Glutamatergic neuron (in vitro differentiated cells): ENCODE results near the gene PSD2. TPM values are rescaled to one million over a fixed set of nuclear protein-coding genes. Genes with fewer than 3 reads are reported as not detected.

Experiments
- DNase-seq: peaks from one replicate; pipeline ENCODE4 v3.0.0; 2022
- H3K27ac Mint-ChIP-seq: one replicate; pipeline ENCODE4 v1.8.0; 2020; ENCODE audit warnings: mild to moderate bottlenecking, mixed read lengths, inconsistent platforms; ENCODE audit not compliant: unreplicated experiment
- H3K27me3 Mint-ChIP-seq: one replicate; pipeline ENCODE4 v1.8.0; 2020; ENCODE audit warnings: mild to moderate bottlenecking, moderate library complexity, mixed read lengths, inconsistent platforms; ENCODE audit not compliant: unreplicated experiment
- H3K36me3 Mint-ChIP-seq: one replicate; pipeline ENCODE4 v1.8.0; 2020; ENCODE audit warnings: mild to moderate bottlenecking, mixed read lengths, inconsistent platforms; ENCODE audit not compliant: unreplicated experiment
- H3K4me1 Mint-ChIP-seq: one replicate; pipeline ENCODE4 v1.8.0; 2020; ENCODE audit warnings: mild to moderate bottlenecking, low read depth, mixed read lengths, inconsistent platforms; ENCODE audit not compliant: unreplicated experiment
- H3K4me3 Mint-ChIP-seq: one replicate; pipeline ENCODE4 v1.8.0; 2020; ENCODE audit warnings: mild to moderate bottlenecking, mixed read lengths, inconsistent platforms; ENCODE audit not compliant: unreplicated experiment
- H3K9me3 Mint-ChIP-seq: one replicate; pipeline ENCODE4 v1.8.0; 2020; ENCODE audit warnings: mild to moderate bottlenecking, moderate library complexity, mixed read lengths, inconsistent platforms; ENCODE audit not compliant: unreplicated experiment
- CTCF ChIP-seq: fragments of 200-600 bp; sonication (generic); IDR thresholded peaks from one replicate; pipeline ENCODE4 v1.5.0; 2021; ENCODE audit not compliant: partially characterized antibody, unreplicated experiment
- total RNA-seq: library from RNA; stranded (reverse); fragmentation: NEBNext Ultra II Directional; extraction: Animal tissue kit (Norgen Biotek cat#: 25700); gene quantifications from one replicate; pipeline ENCODE4 v1.2.1, GENCODE V29; 2021; ENCODE audit not compliant: unreplicated experiment

PSD2 gene
- total RNA-seq, 1 donor from 2014 or later = 2.3 TPM

- H3K4me1 Mint-ChIP-seq = peaks cover 1% of the 10 kb centered on the region
- no peak for TF ChIP-seq CTCF
- H3K36me3 Mint-ChIP-seq = no peaks in the 10 kb centered on the region
- no peak overlapping the region for H3K4me3 Mint-ChIP-seq
- DNase-seq = no peak
- H3K27ac Mint-ChIP-seq = no peak overlapping the region
- H3K27me3 Mint-ChIP-seq = peaks cover 27% of the 10 kb centered on the region
- peaks cover 4% of the 10 kb centered on the region for H3K9me3 Mint-ChIP-seq
Observed at GRCh38 chr5:139851558-139851957, 56.0 kb downstream of the PSD2 start.

- H3K9me3 Mint-ChIP-seq = peaks cover 4% of the 10 kb centered on the region
- peaks cover 24% of the 10 kb centered on the region for H3K27me3 Mint-ChIP-seq
- no peak overlapping the region for H3K27ac Mint-ChIP-seq
- no peaks in the 10 kb centered on the region for H3K36me3 Mint-ChIP-seq
- H3K4me3 Mint-ChIP-seq = no peak overlapping the region
- no peak for TF ChIP-seq CTCF
- peaks cover 1% of the 10 kb centered on the region for H3K4me1 Mint-ChIP-seq
- DNase-seq = no peak
Observed at GRCh38 chr5:139852696-139853095, 57.1 kb downstream of the PSD2 start.

DNA sequence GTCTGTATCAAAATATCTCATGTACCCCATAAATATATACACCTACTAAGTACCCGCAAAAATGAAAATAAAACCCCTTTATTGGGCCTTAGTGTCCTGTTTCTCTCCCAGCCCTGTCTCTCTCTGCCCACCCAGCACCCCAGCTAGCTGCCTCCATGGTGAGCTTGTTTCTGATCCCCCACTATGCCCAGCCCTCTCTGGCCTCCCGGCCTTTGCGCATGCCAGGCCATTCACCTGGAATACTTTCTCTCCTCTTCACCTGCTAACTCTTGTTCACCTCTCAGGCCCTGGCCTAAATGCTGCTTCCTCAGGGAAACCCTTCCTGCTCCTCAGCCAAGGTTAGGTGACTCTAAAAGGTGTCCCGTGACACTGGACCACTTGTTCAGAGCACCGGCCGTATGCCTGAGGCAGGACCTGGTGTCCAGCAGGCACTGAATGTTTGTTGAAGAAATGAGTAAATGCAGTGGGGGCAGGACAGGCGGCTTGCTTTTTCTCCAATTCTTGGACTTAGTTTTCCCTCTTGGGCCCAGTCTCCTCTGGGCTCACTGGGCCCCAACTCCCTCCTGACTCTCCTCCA is 58.5 kb downstream of the PSD2 start:
- no peak overlapping the region for H3K27ac Mint-ChIP-seq
- H3K4me3 Mint-ChIP-seq = no peak overlapping the region
- peaks cover 21% of the 10 kb centered on the region for H3K27me3 Mint-ChIP-seq
- H3K4me1 Mint-ChIP-seq = peaks cover 1% of the 10 kb centered on the region
- no peak for DNase-seq
- no peak for TF ChIP-seq CTCF
- H3K9me3 Mint-ChIP-seq = peaks cover 2% of the 10 kb centered on the region
- H3K36me3 Mint-ChIP-seq = no peaks in the 10 kb centered on the region

DNA sequence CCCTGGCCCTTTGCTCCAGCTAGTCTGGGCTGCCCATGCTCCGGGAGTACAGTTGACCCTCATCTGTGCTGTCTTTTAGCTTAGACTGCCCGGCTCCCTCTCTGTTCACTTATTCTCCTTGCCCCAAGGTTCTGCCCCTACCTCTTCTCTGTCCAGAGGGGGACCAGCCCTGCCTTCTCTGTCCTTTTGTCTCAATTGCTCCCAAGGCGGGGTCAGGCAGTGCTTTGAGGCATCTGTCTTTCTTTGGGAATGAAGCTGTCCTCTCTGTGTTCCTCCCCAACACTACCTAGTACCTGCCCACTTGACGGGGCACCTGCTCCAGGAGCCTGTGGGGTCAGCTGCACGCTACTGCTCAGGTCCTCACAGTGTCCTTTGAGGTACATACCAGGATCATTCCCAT is 59.3 kb downstream of the PSD2 start:
- H3K9me3 Mint-ChIP-seq = peaks cover 2% of the 10 kb centered on the region
- DNase-seq = no peak
- no peaks in the 10 kb centered on the region for H3K36me3 Mint-ChIP-seq
- H3K4me3 Mint-ChIP-seq = no peak overlapping the region
- H3K4me1 Mint-ChIP-seq = peaks cover 3% of the 10 kb centered on the region
- no peak for TF ChIP-seq CTCF
- no peak overlapping the region for H3K27ac Mint-ChIP-seq
- H3K27me3 Mint-ChIP-seq = peaks cover 15% of the 10 kb centered on the region

DNA sequence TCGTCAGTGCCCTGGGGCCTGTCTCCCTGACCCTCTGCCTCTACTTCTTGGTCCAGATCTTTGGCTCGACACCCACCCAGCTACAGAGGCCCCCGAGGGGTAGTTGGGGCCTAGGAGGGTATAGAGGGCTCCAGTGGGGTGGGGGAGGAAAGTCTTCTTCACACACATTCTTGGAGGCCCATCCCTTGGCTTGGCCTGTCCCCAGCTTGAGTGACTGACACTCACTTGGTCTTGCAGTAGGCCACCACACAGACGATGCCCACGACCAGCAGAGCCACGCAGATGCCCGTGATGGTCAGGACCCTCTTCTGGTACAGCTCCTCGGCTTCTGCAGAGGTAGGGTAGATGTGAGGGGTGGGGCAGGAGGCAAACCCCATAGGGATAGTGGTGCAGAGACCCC is 59.8 kb downstream of the PSD2 start:
- Mint-ChIP-seq H3K36me3 (no peaks in the 10 kb centered on the region), H3K27ac (no peak overlapping the region), H3K9me3 (peaks cover 2% of the 10 kb centered on the region), H3K27me3 (peaks cover 14% of the 10 kb centered on the region), H3K4me3 (no peak overlapping the region), H3K4me1 (peaks cover 3% of the 10 kb centered on the region)
- TF ChIP-seq CTCF = no peak
- DNase-seq = no peak
